MM.1S (cell line): Measurements from ENCODE around the gene COQ10B.

ENCODE experiments used
- CTCF ChIP-seq: fragments of 300-600 bp; sonication (generic); IDR thresholded peaks from 2 replicates; pipeline ENCODE4 v1.5.1; 2016; ENCODE audit warnings: antibody characterized with exemption, low read length, mixed read lengths
- EZH2phosphoT487 ChIP-seq: fragments of 300-600 bp; sonication (generic); IDR thresholded peaks from 2 replicates; pipeline ENCODE4 v1.6.1; 2018; ENCODE audit warnings: antibody characterized with exemption, low read length

GRCh38 chr2:197445746-197446145 lies 7.6 kb upstream of the COQ10B start:
- TF ChIP-seq CTCF (no peak), EZH2phosphoT487 (no peak)
